ENCODE data around the gene MTMR2. TPM values are rescaled to one million over a fixed set of nuclear protein-coding genes. Genes with fewer than 3 reads are reported as not detected.

The MTMR2 gene
- total and polyA plus RNA-seq, 2 of the 13 experiments (the other 11 are each of a cell fraction or from before 2014, with no cell fraction given), result 12.7 to 22.3 TPM

GRCh38 chr11:95923728-95924413 is at the start of gene MTMR2 (continued):
- peak; percentile 48; the same call in 1 of the 2 replicates for TF ChIP-seq ZNF564 (CRISPR knock-in tag; IDR thresholded peaks at IDR 0.05)
- peak; percentile 62; the same call in 1 of the 2 replicates for TF ChIP-seq AFF4 (CRISPR knock-in tag; IDR thresholded peaks at IDR 0.05)
- peak; percentile 17; the same call in 1 of the 2 replicates for TF ChIP-seq ZNF562 (CRISPR knock-in tag; IDR thresholded peaks at IDR 0.05; ENCODE audit: borderline replicate concordance)
- peak; percentile 87; the same call in 1 of the 2 replicates for TF ChIP-seq ZSCAN21 (CRISPR knock-in tag; IDR thresholded peaks at IDR 0.05; ENCODE audit: borderline replicate concordance)
- TF ChIP-seq HIVEP1 (CRISPR knock-in tag; IDR thresholded peaks at IDR 0.05), result peak; percentile 79
- no peak for TF ChIP-seq SCMH1 (CRISPR knock-in tag; IDR thresholded peaks at IDR 0.05; ENCODE audit: borderline replicate concordance)
- no peak for TF ChIP-seq ZNF3 (CRISPR knock-in tag; IDR thresholded peaks at IDR 0.05)
- 0 out of 2 replicates have a peak, but pooled peaks have one; percentile 50 for TF ChIP-seq AKAP8 (CRISPR knock-in tag; IDR thresholded peaks at IDR 0.05)
- TF ChIP-seq, protein P1, sequence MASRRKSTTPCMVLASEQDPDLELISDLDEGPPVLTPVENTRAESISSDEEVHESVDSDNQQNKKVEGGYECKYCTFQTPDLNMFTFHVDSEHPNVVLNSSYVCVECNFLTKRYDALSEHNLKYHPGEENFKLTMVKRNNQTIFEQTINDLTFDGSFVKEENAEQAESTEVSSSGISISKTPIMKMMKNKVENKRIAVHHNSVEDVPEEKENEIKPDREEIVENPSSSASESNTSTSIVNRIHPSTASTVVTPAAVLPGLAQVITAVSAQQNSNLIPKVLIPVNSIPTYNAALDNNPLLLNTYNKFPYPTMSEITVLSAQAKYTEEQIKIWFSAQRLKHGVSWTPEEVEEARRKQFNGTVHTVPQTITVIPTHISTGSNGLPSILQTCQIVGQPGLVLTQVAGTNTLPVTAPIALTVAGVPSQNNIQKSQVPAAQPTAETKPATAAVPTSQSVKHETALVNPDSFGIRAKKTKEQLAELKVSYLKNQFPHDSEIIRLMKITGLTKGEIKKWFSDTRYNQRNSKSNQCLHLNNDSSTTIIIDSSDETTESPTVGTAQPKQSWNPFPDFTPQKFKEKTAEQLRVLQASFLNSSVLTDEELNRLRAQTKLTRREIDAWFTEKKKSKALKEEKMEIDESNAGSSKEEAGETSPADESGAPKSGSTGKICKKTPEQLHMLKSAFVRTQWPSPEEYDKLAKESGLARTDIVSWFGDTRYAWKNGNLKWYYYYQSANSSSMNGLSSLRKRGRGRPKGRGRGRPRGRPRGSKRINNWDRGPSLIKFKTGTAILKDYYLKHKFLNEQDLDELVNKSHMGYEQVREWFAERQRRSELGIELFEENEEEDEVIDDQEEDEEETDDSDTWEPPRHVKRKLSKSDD (CRISPR knock-in tag; IDR thresholded peaks at IDR 0.05; ENCODE audit: low read depth), result 0 out of 2 replicates have a peak, but pooled peaks have one; percentile 22
- TF ChIP-seq HNRNPLL (IDR thresholded peaks at IDR 0.05; ENCODE audit: low read depth, low read length, poor library complexity, severe bottlenecking), result peak; percentile 76
- TF ChIP-seq ZNF782 (CRISPR knock-in tag; IDR thresholded peaks at IDR 0.05; ENCODE audit: borderline replicate concordance), result no peak; the same call in 1 of the 2 replicates
- TF ChIP-seq, protein P2, sequence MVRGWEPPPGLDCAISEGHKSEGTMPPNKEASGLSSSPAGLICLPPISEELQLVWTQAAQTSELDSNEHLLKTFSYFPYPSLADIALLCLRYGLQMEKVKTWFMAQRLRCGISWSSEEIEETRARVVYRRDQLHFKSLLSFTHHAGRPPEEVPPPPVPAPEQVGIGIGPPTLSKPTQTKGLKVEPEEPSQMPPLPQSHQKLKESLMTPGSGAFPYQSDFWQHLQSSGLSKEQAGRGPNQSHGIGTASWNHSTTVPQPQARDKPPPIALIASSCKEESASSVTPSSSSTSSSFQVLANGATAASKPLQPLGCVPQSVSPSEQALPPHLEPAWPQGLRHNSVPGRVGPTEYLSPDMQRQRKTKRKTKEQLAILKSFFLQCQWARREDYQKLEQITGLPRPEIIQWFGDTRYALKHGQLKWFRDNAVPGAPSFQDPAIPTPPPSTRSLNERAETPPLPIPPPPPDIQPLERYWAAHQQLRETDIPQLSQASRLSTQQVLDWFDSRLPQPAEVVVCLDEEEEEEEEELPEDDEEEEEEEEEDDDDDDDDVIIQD (CRISPR knock-in tag; IDR thresholded peaks at IDR 0.05; ENCODE audit: low read depth), result peak; percentile 57
- TF ChIP-seq PHF5A (CRISPR knock-in tag; IDR thresholded peaks at IDR 0.05; ENCODE audit: low read depth, unreplicated experiment), result peak; percentile 64
- peak; percentile 68; the same call in 1 of the 2 replicates for TF ChIP-seq ZNF598 (CRISPR knock-in tag; IDR thresholded peaks at IDR 0.05; ENCODE audit: borderline replicate concordance)
- peak; percentile 99 for TF ChIP-seq KMT2B (CRISPR knock-in tag; IDR thresholded peaks at IDR 0.05)

All from HepG2 (cell line).